Right hindlimb (tissue), 1 donor: ENCODE data around the gene OGDHL.
"Not testable (repeated sequence)": the region's sequence is repeated elsewhere in the genome, so short reads cannot be mapped to it uniquely, and the experiment has no call there.

Experiments
- DNase-seq: peaks from one replicate; pipeline ENCODE4 v3.0.0-alpha.2; 2018

Gene OGDHL

GRCh38 chr10:49738616-49739360 lies 23.3 kb downstream of the OGDHL start:
- DNase-seq: no peak

DNA sequence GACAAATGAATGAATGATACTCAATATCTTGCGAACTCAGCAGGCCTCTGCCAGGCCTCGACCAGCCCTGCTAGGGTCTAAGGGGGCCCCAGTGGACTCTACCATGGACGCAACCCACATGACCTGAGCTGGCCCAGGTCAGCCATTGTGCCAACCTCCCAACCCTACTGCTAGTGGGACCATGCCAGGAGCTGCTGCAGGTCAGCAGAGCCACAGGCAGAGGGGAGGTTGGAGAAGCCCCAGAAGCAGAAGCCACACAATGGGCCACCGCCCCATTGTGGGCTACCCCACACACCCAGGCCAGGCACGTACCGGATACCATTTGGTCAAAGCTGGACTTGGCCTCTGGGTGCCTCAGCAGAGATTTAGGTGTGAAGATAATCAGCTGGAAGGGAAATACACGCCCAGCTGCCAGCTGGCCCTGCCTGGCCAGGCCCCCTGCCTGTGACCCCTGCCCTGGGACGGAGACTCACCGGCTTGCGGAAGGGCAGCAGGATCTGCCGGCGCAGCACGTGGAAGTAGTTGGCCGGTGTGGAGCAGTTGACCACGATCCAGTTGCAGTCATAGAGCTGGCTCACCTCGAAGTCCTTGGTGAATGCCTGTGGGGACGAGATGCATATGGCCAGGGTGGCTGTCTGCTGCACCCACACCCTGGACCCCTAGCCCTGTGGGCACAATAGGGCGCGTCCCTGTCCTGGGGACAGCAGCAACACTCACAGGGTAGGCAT lies 24.5 kb downstream of the OGDHL start:
- DNase-seq: no peak

DNA sequence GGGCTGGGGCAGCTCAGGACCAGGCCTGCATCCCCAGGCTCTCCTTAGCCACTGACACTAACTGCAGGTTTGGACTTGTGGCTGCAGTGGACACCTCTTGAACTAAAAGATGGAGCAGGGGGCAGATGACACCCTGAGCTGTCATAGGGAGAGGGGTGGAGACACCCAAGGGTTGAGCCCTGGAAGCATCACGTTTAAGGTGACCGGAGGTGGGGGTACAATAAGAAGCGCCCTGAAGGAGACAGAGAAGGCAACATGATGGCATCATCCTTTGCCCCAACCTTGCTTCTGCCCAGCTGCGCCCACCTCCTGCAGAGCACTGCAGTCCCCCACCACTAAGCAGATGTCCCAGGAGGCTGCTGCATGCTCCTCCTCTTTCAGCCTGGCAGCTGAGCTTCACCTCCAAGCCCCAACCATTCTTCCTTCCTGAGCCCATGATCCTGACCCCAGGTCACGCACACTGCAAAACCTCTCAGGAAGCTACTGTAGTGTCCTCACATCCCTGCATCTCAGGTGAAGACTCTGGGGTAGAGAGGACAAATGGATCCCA lies 25.5 kb downstream of the OGDHL start:
- no peak for DNase-seq

- DNase-seq: no peak
Measured at GRCh38 chr10:49735848-49736563, 26.1 kb downstream of the OGDHL start.

DNA sequence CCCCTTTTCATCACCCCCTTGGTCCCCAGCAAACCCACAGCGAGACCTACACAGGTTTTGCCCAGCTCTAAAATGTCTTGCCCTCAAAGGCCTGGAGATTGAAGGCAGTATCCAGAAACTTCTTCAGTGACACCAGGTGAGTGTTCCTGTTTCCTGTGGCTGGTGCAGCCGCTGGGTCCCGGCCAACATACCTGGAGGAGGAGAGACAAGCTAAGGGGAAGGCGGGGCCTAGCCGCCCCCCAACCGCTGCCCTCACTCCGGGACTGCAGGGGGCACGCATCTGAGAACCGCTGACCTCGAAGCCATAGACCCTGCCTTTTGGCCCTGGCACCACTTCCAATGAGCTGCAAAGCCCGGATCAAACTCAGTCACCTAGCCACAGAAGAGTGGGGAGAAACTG lies 27.0 kb downstream of the OGDHL start:
- DNase-seq: no peak

DNA sequence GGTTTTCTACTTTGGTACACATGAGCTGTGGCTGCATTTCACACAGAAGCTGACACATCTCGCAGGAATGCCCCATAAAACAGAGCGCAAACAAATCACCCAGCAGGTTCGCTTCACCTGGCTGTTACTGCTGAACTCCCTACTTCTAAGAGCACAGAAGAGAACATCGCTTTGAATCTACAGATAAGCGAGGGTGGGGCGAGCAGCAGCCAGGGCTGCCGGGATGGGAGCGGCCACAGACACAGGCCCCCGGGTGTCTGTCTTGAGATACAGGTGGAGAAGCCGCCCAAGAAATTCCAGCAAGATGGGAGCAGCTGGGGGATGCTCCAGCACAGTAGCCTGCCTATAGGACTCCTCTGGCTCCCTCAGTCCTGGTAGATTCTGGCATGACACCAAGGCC lies 27.4 kb downstream of the OGDHL start:
- DNase-seq: no peak

DNA sequence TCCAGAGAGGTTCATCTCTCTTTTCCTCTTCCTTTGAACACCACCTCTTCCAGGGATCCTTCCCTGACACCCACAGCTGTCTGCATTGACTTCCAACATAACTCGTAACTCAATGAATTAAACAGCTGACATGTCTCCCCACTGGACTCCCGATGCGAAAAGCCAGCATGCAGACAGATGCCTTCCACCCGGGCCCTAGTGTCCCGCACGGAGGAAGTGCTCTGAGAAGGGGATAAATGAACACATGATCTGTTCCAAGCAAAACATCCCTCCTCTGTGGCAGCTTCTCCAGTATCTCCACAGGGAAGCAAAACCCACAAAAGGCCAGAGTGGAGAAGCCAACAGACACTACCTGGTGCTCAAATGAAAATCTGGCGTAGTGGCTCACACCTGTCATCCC lies 28.3 kb downstream of the OGDHL start:
- no peak for DNase-seq

- no peak for DNase-seq
Measured at GRCh38 chr10:49726593-49726992, 35.5 kb downstream of the OGDHL start.

GRCh38 chr10:49715157-49715556 lies 47.0 kb downstream of the OGDHL start:
- DNase-seq: not testable (repeated sequence)

- no peak for DNase-seq
Measured at GRCh38 chr10:49713266-49713665, 48.9 kb downstream of the OGDHL start.

GRCh38 chr10:49711481-49711880 lies 50.6 kb downstream of the OGDHL start:
- no peak for DNase-seq

DNA sequence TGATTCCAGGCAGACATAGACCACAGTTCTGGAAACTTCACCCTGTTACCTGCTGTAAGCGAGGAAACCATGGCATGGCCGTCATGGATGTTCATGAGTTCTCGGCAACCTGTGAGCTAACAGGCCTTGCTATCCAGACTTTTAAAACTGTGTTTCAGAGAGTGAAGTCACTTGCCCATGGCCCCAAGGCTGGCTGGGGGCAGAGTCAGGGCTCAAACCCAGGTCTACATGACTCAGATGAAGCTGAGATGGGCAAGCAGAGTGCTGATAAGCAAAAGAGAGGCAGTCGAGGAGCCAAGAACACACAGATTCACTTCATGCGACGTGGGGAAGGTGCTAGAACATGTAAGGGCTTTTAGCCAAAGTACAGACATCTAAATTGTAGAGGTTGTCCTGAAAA lies 51.2 kb downstream of the OGDHL start:
- DNase-seq: no peak

- no peak for DNase-seq
Measured at GRCh38 chr10:49709934-49710333, 52.2 kb downstream of the OGDHL start.

DNA sequence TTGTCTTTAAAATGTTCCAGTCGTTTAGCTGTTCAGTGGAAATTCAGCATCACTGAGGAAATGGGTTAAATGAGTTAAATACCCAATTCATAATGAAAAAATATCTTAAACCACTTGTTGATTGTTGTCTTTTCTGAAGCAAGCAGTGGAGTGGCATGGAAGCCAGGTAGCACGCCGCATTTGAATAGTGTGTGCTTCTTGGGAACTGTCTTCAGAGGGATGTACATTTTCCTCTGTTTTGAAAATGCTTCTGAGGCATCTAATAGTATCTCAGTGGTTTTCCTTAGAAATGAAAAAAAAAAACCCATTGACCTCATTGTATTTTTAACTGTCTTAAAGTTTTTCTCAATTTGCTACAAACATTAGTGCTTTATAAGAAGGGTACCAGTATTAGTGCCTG lies 54.5 kb downstream of the OGDHL start:
- no peak for DNase-seq

GRCh38 chr10:49700997-49701396 lies 61.1 kb downstream of the OGDHL start:
- DNase-seq: no peak

DNA sequence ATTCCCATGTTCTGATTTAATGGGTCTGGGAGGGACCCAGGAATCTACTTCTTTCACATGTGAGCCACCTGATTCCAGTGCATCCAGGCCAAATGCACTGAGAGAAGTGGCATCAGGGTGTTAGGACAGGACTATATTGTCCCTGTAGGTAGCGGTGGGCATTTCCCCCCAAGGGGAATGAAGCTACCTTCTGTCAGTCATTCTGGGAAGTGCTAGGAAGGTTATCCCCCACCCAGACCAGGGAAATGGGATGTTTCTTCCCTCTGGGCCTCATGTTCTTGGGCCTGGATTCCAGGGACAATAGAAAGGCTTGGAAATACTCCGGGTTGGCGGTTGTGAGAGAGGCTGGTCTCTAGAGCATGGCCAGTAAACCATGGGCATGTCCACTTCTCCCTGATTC lies 61.9 kb downstream of the OGDHL start:
- DNase-seq: no peak

DNA sequence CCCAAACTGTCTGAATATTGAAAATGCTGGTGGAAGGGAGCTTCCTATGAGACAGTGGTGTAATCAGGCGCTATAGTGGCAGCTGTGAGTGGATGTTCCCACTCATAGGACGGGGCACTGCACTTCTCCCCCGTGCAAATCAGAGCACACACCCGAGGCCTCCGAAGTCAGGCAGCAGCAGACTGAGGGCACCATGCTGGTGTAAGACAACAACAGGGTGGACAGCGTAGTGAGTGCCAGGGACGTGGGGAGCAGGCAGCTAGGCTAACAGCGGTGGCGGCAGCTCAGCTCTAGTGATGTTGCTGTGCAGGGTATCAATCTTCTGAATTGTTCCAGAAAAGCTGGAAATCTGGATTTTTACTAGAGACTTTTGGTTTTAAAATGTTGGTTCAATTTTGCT lies 63.4 kb downstream of the OGDHL start:
- DNase-seq: no peak

GRCh38 chr10:49696311-49696710 lies 65.8 kb downstream of the OGDHL start:
- no peak for DNase-seq

DNA sequence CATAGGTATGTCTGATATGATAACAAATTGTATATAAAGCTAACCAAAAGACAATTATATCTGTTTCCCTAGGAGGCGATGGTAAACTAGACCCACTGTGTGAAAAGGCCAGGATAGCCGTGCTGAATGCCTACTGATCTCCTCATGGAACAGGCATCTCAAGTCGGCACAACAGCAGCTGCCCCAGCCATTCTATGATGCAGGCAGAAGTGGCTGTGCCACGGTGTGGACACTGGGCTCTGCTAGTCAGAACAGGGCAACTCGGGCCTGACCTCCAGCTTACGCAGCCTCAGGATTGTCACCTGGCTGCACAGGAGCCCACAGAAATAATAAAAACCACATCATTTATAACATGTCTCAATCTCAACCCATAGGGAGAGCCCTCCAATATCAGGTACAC lies 67.7 kb downstream of the OGDHL start:
- DNase-seq: no peak

GRCh38 chr10:49691588-49691987 lies 70.5 kb downstream of the OGDHL start:
- DNase-seq: no peak

DNA sequence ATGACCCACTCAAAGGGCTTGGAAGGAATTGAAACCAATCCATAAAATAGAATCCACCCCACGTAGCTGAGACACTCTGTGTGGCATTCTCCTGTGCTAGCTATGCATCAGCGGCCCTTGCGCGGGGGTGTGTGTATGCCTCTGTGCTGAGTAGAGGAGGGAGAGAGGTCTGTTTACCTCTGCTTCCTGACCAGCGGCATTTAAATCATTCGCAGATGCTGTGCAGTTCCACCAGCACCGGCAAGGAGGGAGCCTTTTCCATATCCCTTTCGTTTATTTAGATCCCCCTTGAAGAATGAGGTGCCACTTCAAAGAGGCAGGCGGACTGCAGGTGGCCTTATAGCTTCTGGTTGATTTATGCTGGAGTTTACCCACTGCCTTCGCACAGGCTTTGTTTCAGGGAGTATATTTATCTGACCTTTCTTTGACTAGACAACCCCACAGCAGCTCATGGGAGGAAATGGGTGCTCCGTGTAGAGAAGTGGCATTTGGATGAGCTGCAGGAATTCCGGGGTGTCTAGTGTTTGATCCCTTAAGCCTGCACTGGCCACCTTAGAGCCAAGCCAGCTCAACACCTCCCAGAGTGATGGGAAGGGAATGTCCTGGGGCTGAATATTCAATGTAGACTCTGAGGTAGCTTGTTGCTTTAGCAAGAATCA lies 71.3 kb downstream of the OGDHL start:
- DNase-seq: no peak

DNA sequence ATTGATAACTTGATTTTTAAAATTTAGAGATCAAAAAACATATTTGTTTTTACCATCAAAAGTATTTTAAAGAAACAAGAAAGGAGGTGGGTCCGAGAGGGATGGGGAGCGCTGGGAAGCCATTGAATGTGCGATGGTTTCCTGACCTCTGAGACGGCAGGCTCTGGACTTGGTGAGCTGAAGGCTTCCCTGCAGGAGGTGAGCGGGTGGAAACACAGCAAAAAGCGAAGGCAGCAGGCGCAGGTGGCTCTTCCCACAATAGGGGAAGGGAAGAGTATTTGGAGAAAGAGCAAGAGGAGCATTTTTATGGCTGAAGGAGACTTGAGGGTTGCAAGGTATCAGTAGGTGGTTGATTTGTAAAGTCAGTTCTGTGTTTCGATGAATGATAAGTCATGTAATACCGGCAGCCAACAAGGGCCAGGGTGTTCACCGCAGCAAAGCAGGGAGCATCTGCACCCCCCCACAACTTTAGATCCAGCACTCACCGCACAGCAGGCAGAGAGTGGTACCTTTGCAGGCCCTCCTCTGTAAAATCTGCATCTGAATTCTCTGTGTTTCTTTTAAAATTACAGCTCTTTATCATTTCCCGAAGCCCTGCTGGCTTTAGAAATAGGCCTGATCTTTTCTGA lies 72.1 kb downstream of the OGDHL start:
- no peak for DNase-seq

DNA sequence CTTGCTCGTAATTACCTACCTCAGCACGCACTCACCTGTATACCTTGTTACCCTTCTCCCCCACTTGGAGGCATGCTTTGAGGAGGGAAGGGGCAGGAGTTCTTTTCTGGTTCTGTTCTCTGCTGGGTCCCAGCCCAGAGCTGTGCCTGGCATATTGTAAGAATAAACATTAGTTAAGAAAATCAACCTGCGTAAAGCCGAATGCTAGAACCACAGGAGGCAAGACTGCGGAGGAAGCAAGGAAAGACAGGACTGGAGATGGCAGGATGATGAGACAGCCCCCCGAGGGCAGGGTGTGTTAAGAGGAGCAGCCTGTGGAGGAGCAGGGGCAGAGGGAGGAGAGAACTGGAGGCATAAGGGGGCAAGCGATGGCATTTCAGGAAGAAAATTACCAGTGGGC lies 73.2 kb downstream of the OGDHL start:
- DNase-seq: no peak
